ENCODE results near the gene TACC2. TPM values are rescaled to one million over a fixed set of nuclear protein-coding genes. Genes with fewer than 3 reads are reported as not detected.

The TACC2 gene
- total and polyA plus RNA-seq, 12 donors, result 68.1 to 451 (median 364) TPM

DNA sequence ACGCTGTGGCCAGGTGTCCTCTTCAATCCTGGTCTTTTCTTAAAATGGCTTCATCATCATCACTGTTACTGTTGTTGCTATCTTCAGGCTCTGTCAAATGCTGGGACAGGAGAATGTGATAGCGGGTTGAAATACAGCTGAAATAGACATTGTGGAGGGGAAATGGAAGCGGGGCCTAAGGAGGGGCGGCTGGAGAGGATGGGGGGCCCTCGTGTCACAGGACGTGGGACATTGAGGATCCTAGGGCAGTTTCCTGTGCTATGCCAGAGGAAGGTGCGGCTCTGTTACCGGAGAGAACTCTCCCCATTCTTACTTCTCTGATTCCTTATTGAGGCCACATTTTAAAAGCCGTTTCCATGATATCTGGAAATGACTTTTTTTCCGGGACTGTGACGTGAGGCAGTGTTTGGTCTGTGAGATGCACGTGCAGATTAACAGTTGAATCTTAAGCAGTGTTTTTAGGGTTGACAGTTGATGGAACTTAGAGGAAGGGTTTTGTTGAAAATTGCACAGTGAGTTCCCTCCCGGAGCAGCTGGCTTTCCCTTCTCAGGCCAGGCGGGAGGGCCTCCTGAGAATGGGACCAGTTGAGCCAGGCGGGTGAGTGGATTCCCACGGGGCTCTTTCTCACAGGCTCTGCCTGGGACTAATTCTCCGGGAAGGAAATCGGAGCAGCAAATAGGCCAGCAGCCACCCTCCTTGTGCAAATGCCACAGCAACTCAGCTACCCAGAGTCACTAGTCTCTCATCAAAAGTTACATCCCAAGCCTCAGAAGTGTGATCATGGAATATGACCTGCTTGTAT is 125.2 kb downstream of the TACC2 start:
- H3K27me3 ChIP-seq, result peaks cover 0 to 30% (median 0%) of the 10 kb centered on the region in 7 donors
- TF ChIP-seq, protein P1, sequence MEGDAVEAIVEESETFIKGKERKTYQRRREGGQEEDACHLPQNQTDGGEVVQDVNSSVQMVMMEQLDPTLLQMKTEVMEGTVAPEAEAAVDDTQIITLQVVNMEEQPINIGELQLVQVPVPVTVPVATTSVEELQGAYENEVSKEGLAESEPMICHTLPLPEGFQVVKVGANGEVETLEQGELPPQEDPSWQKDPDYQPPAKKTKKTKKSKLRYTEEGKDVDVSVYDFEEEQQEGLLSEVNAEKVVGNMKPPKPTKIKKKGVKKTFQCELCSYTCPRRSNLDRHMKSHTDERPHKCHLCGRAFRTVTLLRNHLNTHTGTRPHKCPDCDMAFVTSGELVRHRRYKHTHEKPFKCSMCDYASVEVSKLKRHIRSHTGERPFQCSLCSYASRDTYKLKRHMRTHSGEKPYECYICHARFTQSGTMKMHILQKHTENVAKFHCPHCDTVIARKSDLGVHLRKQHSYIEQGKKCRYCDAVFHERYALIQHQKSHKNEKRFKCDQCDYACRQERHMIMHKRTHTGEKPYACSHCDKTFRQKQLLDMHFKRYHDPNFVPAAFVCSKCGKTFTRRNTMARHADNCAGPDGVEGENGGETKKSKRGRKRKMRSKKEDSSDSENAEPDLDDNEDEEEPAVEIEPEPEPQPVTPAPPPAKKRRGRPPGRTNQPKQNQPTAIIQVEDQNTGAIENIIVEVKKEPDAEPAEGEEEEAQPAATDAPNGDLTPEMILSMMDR (IDR thresholded peaks at IDR 0.05), result no peak
- 20 to 21% methylated on average over 18 of the region's 18 CpGs for WGBS, 2 donors
- peak in 5 of 8 donors; percentile 3 to 21 (median 11) for ATAC-seq
- intact Hi-C loops (cut with DNase I), result loop anchor here in 7 of 10 donors (2.0 to 10.0 kb wide), 10 partner anchors 27 to 189 kb away; partner anchors contain the start of genes ATE1 (in 3 of the 7) and NSMCE4A (in 1 of the 7)
- DNase-seq, result peak; percentile 36 to 51
- H3K4me3 ChIP-seq, result peak overlapping the region; percentile 53 to 94 (median 70)
- H3K4me1 ChIP-seq, result peaks cover 5 to 73% (median 57%) of the 10 kb centered on the region in 9 donors
- H3K27ac ChIP-seq, result peak overlapping the region; percentile 94 to 100 (median 98)
- H3K9me3 ChIP-seq, result no peaks in the 10 kb centered on the region
- peaks cover 0 to 12% (median 0%) of the 10 kb centered on the region in 9 donors for H3K36me3 ChIP-seq

GRCh38 chr10:122115874-122116273 is 126.9 kb downstream of the TACC2 start:
- DNase-seq (no peak), ATAC-seq (no peak)
- Histone ChIP-seq H3K36me3 (peaks cover 0 to 16% (median 0%) of the 10 kb centered on the region in 9 donors), H3K4me3 (no peak overlapping the region), H3K9me3 (no peaks in the 10 kb centered on the region), H3K4me1 (peaks cover 5 to 90% (median 61%) of the 10 kb centered on the region in 9 donors), H3K27me3 (peaks cover 0 to 30% (median 0%) of the 10 kb centered on the region in 7 donors), H3K27ac (peak overlapping the region; percentile 26 to 100 (median 84))
- TF ChIP-seq, protein P1 (IDR thresholded peaks at IDR 0.05), result no peak
- 35 to 50% methylated on average over 4 of the region's 4 CpGs for WGBS, 2 donors
- intact Hi-C loops (cut with DNase I), result loop anchor here in 3 of 10 donors (10.0 kb wide), 3 partner anchors 61 to 191 kb away; partner anchors contain the start of gene ATE1 (in 2 of the 3)

DNA sequence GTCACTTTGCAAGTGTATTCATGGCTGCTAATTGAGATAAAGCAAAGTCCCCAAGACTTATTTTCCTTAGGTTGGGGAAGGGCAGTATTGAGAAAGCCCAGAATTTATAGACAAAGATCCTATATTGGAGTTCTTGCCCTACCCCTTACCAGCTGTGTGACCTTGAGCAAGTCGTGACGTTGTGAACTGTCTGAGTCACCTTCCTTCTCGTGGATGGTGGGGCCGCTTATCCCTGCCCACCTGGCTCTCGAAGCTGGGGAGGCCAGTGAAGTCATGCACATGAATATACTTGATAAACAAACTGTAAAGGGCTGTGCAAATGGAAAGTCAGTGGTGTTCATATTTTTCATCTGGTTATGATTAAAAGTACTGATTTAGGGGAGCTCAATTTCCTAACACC is 127.4 kb downstream of the TACC2 start:
- intact Hi-C loops (cut with DNase I), result loop anchor here in 3 of 10 donors (10.0 kb wide), 3 partner anchors 62 to 192 kb away; partner anchors contain the start of gene ATE1 (in 2 of the 3)
- no peak for DNase-seq
- peak overlapping the region; percentile 26 to 100 (median 84) for H3K27ac ChIP-seq
- 30 to 39% methylated on average over 5 of the region's 5 CpGs for WGBS, 2 donors
- TF ChIP-seq, protein P1 (IDR thresholded peaks at IDR 0.05), result no peak
- H3K9me3 ChIP-seq, result no peaks in the 10 kb centered on the region
- H3K4me3 ChIP-seq, result no peak overlapping the region
- H3K27me3 ChIP-seq, result peaks cover 0 to 30% (median 0%) of the 10 kb centered on the region in 7 donors
- peaks cover 0 to 20% (median 0%) of the 10 kb centered on the region in 9 donors for H3K36me3 ChIP-seq
- peaks cover 5 to 95% (median 66%) of the 10 kb centered on the region in 9 donors for H3K4me1 ChIP-seq
- ATAC-seq, result peak in 1 of 8 donors; percentile 13

DNA sequence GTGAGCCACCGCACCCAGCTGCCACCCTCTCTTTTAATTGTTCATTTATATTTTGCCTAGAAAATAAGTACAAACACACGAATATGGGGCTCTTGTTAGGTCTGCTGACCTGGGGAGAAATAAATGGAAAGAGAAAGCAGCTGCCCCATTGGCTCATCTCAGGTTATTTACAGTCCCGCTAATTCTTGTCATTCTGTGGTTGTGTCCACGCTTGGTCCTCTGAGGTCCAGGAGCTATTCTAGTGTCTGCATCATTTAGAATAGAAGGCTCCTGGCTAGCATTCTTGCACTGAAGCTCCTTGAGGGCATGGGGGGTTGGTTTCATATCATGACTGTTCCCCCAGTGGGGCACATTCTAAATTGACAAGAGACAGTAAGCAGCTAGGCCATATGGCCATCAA is 128.5 kb downstream of the TACC2 start:
- intact Hi-C loops (cut with DNase I), result loop anchor here in 3 of 10 donors (10.0 kb wide), 3 partner anchors 63 to 193 kb away; partner anchors contain the start of gene ATE1 (in 2 of the 3)
- Histone ChIP-seq H3K36me3 (peaks cover 0 to 21% (median 0%) of the 10 kb centered on the region in 9 donors), H3K27ac (peak overlapping the region in 8 of 10 donors; percentile 16 to 100 (median 98)), H3K4me1 (peaks cover 4 to 96% (median 59%) of the 10 kb centered on the region in 9 donors), H3K27me3 (peaks cover 0 to 23% (median 0%) of the 10 kb centered on the region in 7 donors), H3K9me3 (no peaks in the 10 kb centered on the region), H3K4me3 (no peak overlapping the region)
- DNase-seq, result no peak
- WGBS, 2 donors, result 60 to 71% methylated on average over 4 of the region's 4 CpGs
- TF ChIP-seq, protein P1 (IDR thresholded peaks at IDR 0.05), result no peak
- no peak for ATAC-seq
